Stimulated activated CD8-positive, alpha-beta memory T cell treated with anti-CD3 and anti-CD28 coated beads, Interleukin-7, amount 100 ng/mL, for 24 hours (primary cell): ENCODE results near the gene POFUT2.

Source experiments
- DNase-seq: peaks from one replicate; pipeline ENCODE4 v3.0.0-alpha.2; 2020; ENCODE audit warnings: low read depth

The POFUT2 gene

GRCh38 chr21:45262041-45262581, 25.6 kb downstream of the POFUT2 start:
- no peak for DNase-seq

- DNase-seq, result no peak
These were observed 26.6 kb downstream of the POFUT2 start for GRCh38 chr21:45261093-45261492.

DNA sequence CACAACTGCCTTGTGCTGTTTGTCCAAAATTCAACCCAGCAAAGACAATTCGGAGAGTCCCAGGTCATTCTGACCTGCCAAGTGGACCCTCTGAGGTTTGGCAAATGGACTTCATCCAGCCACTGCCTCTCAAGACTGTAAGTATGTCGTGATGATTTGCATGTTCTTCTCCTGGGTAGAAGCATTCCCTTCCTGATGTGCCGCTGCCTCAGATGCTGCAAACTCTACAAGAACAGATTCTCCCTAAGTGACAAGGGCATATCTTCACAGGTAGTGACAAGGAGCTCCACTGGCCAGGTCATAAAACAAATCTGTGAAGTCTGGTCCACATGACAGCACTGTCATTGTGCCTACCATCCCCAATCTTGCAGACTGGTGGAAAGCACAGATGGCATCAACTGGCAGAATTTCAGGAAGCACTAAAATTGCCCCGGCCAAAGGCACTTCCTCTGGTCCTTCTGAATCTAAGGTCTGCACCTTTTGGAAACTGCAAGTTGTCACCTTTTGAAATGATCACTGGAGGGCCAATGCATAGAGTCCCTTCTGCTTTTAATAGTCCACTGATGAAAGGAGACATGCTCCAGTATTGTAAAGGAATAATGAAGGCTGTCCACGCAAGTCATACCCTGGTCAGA, 27.4 kb downstream of the POFUT2 start:
- DNase-seq, result no peak

DNA sequence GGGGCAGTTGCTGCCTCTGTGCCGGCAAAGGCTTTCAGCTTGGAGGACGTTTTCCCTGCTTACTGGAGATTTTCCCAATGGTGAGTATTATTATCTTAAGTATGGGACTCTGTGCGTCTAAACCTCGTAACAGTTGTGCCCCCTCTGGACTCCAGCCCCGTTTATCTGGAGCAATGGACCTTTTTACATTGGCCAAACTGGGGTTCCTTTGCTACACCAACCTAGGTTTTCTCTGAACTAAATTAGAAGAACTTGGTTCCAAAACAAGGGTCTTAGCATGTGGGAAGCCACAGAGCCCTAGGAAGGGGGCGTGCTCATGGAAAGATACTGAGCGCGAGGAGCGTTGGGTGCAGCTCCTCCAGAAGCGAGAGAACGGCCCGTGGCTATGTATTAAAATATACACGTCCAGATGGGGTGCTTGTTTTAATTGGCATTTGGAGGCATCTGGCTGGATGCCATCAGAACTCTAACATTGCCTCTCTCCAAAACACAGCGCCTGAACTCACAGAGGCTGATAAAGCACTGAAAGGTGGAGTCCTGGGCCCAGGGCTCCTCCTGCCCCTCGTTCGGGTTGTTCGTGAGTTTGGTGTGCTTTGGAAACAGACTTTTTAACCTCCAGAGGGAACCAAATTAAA, 28.4 kb downstream of the POFUT2 start:
- no peak for DNase-seq

DNA sequence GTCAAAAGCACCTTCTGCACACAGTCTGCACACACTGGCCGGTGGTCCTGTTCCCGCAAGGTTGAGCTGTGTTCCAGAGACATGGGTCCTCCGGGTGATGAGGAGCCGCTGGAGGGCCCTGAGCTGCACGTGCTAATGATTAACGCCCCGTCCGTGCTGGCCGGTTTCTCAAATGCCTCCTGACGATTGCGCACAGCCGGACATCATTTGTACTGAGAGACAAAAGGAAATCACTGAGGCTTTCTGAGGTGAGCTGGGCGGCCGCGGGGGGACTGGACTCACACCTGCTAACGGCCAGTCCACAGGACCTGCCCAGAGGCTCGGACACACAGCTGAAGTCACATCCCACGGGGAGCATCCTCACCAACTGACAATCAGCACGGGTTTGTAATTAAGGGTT, 29.2 kb downstream of the POFUT2 start:
- DNase-seq, result no peak

DNA sequence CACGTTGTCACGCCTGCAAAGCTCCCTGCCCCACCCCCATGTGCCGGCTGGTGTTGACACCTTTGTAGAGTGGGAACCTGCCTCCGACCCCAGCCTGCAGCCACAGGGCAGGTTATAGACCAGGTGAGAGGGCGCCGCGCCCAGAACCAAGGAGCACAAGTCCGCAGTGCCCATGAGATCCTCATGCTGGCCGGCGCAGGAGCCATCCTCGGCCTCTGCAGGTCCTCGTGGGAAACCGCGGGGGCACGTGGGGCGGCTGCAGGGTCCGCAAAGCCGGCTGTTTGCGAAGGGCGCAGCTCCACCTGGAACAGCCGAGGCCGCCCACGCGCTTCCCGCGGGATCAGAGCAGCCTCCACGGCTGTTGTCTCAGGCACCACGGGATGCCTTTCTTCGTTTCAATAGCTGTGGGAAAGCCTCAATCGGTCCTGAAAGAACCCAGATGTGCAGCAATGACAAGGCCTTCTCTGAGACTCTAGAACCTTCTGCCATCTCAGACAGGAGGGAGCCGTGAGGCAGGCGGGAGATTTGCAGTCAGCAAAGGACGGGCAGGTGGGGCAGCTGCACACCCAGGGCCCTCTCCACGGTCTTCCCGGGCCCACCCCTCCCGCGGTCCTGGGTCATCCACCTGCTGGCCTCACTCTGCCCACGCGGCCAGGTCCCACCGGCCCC, 29.9 kb downstream of the POFUT2 start:
- no peak for DNase-seq

DNA sequence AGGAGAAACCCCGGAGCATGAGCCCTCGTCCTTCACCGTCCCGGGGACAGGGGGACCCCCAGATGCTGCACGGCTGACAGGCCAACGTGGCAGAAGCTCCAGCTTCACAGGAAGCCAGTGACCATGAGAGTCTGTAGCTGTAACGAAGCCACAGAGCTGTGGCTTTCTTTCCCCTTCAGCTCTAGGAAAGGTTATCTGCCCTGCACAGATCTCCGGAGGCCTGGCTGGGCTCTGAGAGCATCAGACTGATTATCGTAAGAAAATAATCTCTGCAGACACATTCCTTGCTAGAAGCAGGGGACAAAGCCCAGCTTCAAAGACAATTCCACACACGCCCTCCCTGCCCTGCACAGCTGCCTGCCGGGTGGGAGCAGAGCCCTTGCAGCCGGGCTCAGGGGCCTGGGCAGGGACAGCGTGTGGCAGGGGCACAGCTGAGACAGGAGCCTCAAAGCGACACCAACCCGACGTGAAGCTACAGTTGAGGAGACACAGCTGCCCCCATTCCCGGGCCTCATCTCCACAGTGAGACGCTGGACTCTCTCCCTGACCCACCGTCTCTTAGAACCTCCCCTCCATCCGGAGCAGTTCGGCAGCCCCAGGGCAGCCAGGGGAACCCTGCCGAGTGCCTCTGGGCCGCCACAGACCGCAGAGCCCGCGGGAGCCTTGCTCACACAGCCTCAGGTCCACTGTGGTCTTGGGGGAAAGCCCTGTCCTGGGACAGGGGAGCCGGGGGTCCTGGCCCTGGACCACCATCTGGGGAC, 30.6 kb downstream of the POFUT2 start:
- DNase-seq, result no peak

- DNase-seq, result no peak
These were observed 31.4 kb downstream of the POFUT2 start for GRCh38 chr21:45256021-45256911.

- DNase-seq, result no peak
These were observed 32.2 kb downstream of the POFUT2 start for GRCh38 chr21:45255381-45256020.

GRCh38 chr21:45254460-45254930, 33.2 kb downstream of the POFUT2 start:
- no peak for DNase-seq

- no peak for DNase-seq
These were observed 33.8 kb downstream of the POFUT2 start for GRCh38 chr21:45253633-45254459.

- DNase-seq, result no peak
These were observed 34.5 kb downstream of the POFUT2 start for GRCh38 chr21:45253180-45253579.

- no peak for DNase-seq
These were observed 35.2 kb downstream of the POFUT2 start for GRCh38 chr21:45252448-45252925.

DNA sequence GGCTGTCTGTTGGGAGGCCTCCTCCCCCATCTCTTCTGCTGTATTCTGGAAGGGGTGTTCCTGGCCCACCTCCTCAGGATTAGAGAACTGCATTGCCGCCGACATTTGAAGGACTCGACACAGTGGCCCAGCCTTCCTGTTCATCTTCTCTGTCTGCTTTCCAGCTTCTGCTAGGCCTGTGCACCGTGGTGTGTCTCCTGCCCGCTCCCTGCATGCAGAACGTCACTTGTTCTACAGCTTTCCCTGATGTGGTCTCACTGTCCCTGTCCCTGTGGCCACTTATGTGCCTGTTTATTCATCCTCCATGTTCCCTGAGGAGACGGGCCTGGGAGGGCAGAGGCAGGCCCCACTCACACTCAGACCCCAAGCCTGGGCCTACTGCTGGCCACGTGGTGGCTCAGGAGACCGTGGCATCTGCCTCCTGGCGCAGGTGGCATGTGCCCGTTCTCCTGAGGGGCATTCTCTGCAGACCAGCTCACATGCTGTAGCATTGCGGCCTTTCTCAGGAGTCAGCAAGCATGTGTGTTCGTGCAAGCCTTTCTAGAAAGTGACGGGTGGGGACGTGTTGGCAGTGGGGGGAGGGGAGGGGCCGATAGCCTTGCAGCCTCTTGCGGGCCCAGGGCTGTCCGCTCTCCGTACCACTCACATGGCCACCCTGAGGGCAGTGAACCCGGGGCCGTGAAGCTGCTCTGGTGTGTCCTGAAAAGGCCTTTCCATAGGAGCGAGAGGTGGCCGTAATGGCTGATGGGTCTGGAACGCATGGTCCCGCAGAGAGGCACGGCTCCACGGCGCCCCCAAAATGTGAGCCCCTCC, 35.9 kb downstream of the POFUT2 start:
- no peak for DNase-seq

DNA sequence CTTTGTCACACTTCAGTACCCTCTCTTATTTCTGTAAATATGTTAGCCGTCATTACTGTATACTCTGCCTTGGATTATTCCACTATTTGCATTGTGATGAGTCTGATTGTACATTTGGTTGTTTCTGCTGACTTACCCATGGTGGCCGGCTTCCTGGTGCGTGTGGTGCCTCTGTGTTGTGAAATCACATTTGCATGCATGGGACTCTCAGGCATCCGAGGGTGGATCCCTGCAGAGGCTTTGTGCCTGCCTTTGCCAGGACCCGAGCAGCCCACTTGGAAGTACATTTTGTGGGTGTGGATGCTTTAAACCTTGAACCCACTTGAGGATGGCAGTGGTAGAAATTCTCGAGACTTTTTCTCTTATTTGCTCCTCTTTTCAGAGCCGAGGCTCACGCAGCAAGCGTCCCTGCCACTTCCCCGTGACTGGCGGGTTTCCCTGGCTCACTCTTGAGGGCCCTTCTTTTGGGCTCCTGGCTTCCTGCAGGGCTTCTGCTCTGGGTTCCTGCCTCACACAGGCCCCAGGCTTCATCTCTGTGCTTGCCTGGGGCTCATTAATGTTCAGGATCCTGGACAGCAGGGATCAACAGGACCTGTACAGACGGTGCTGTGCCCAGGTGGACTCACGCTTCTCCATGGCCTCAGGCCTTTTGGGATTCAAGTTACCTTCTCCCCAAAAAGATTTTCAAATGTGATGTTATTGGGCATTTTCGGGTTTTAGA, 36.6 kb downstream of the POFUT2 start:
- no peak for DNase-seq

- DNase-seq, result no peak
These were observed 37.4 kb downstream of the POFUT2 start for GRCh38 chr21:45250272-45250671.

- DNase-seq, result no peak
These were observed 38.1 kb downstream of the POFUT2 start for GRCh38 chr21:45249626-45250025.

- DNase-seq, result no peak
These were observed 38.8 kb downstream of the POFUT2 start for GRCh38 chr21:45248893-45249381.
